ENCODE measurements around the gene DOCK8.

Gene DOCK8

GRCh38 chr9:389758-390157 is 175.1 kb downstream of the DOCK8 start:
- no peak overlapping the region for H3K27ac ChIP-seq
- TF ChIP-seq CTCF (conservative IDR thresholded peaks at IDR 0.05) (no peak), ZFX (IDR thresholded peaks at IDR 0.05) (no peak)

GRCh38 chr9:392077-392804 is 177.6 kb downstream of the DOCK8 start:
- TF ChIP-seq ZFX (IDR thresholded peaks at IDR 0.05) (no peak), CTCF (conservative IDR thresholded peaks at IDR 0.05) (no peak)
- H3K27ac ChIP-seq = no peak overlapping the region

GRCh38 chr9:394347-395052 is 179.8 kb downstream of the DOCK8 start:
- H3K27ac ChIP-seq = no peak overlapping the region
- no peak for TF ChIP-seq ZFX (IDR thresholded peaks at IDR 0.05)
- no peak for TF ChIP-seq CTCF (conservative IDR thresholded peaks at IDR 0.05)

GRCh38 chr9:396396-396795 is 181.7 kb downstream of the DOCK8 start:
- no peak for TF ChIP-seq ZFX (IDR thresholded peaks at IDR 0.05)
- no peak for TF ChIP-seq CTCF (conservative IDR thresholded peaks at IDR 0.05)
- no peak overlapping the region for H3K27ac ChIP-seq

GRCh38 chr9:398085-398484 is 183.4 kb downstream of the DOCK8 start:
- TF ChIP-seq ZFX (IDR thresholded peaks at IDR 0.05) = no peak
- no peak overlapping the region for H3K27ac ChIP-seq

GRCh38 chr9:401223-401622 is 186.6 kb downstream of the DOCK8 start:
- H3K27ac ChIP-seq = no peak overlapping the region

GRCh38 chr9:404234-404633 is 189.6 kb downstream of the DOCK8 start:
- H3K27ac ChIP-seq = no peak overlapping the region

More at GRCh38 chr9:401223-401622, 186.6 kb downstream of the DOCK8 start:
- TF ChIP-seq ZFX (IDR thresholded peaks at IDR 0.05) = no peak
- TF ChIP-seq CTCF (conservative IDR thresholded peaks at IDR 0.05) = no peak

More at GRCh38 chr9:404234-404633, 189.6 kb downstream of the DOCK8 start:
- TF ChIP-seq ZFX (IDR thresholded peaks at IDR 0.05) = no peak
- TF ChIP-seq CTCF (conservative IDR thresholded peaks at IDR 0.05) = no peak

Data from C4-2B (cell line).